GM19397 (cell line): ENCODE data around the gene HACL1.

ENCODE experiments used
- ATAC-seq: cut with Tn5 transposase; IDR thresholded peaks from one replicate; pipeline ENCODE4 v1.9.1; 2021; ENCODE audit warnings: mild to moderate bottlenecking, moderate library complexity; ENCODE audit not compliant: unreplicated experiment

HACL1 gene

DNA sequence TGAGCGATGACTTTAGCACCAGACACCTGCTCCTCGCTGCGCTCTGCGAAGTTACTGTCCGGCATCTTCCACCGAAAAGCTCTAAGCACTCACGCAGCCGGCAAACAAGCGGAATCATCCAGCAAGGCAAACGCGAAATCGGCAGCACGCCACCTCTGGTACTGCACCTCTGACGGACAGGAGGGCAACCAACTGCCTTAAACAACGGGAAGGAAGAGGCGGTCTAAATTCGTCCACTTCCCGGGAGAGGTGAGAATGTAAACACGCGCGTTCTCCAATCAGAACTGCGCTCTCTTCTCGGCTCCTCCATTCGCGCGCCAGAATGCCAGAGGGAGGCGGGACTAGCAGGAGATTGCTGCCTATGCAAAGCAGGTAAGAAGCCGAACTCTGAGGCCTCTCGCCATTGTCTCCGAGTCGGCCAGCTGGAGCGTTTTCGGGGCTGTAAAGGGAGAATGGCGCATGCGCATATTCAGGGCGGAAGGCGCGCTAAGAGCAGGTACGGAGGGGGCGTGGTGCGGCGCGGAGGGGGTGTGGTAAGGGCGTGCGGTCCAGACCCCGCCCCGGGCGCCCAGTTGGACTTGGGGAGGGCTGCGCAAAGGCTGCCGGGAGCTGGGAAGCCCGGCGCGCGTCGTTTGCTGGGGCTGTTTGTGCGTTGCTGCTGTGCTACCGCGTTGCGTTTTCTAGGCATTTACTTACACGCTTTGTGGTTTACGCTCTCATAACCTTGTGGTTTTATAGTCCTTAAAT, at the start of gene HACL1, which contains the start of gene BTD:
Gene HACL1, minus strand, starts transcription at position 171 of the 747 bp plus-strand sequence. Its CDS starts 106 bp downstream, at position 65.
Gene BTD, plus strand, starts transcription at position 347 of the 747 bp plus-strand sequence. CDS start 33,695 bp downstream, outside the sequence.
- peak; percentile 94 for ATAC-seq

DNA sequence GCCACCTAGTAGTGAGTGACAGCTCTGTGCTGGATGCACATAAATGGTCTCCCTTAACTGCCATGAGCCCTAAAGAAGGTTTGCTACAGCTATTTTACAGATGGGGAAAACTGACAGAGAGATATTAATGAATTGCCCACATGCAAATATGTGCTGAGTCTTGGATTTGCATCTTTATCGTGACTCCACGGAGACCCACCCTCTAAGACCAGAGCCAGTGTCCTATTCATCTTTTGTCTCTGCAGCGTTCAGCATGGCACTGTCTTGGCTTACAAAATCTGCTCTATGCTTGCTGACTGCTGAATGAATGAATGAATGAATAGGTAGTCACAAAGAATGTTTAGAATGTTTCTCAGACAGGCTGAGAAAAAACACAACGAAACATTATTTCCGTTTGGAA, 48.5 kb upstream of the HACL1 start:
- ATAC-seq, result no peak

DNA sequence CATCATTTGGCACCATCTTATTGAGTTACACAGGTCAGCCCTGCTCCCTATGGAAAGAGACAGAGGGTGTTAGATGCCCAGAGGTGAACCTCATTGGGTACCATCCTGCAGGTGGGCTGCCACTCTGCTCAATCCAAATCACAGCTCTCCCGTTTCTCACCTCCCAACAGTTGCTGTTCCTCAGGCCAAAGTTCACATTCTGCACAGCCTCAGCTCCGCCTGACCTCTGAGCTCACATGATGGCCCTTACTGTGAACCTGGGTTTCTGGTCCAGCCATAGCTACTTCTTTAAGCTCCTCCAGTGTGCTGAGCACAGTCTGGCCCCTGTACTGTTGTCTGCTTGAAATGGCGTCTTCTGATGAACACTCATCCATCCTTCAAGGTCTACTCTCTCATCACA, 48.0 kb upstream of the HACL1 start:
- no peak for ATAC-seq

GRCh38 chr3:15647611-15648167, 46.3 kb upstream of the HACL1 start:
- ATAC-seq, result peak; percentile 88

GRCh38 chr3:15646851-15647511, 45.6 kb upstream of the HACL1 start:
- no peak for ATAC-seq

DNA sequence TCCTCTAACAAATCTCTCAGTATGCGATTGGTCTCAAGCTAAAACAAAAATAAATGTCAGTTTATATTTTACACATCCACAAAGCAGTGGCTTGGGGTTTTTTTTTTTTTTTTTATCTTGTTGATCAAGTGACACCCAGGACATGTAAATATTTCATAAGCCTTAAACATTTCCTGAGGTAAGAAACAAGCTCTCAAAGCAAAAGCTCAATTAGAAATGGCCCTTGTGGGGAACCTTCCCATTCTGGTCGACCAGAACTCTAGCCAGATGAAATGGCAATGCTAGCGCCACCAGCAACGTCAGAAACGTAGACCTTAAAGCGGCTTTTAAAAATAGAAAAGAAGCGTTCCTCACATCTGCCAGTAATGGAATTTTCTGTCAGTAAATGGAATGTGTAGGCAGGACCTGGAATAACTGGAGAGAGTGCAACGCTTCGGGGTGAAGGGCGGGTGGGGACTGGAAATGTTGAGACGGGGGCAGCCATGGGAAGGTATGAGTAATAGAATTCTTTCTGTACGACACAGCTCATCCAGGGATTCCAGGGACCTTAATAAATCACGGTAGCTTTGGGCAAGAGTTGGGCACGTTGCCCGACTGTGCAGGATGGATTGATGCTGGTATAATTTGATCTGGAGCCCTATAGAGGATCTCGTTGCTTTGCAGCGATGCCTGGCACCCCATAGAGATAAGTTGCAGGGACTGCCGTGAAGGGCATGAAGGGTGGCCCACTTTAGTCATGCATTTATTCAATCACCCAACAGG, 44.6 kb upstream of the HACL1 start:
- no peak for ATAC-seq

DNA sequence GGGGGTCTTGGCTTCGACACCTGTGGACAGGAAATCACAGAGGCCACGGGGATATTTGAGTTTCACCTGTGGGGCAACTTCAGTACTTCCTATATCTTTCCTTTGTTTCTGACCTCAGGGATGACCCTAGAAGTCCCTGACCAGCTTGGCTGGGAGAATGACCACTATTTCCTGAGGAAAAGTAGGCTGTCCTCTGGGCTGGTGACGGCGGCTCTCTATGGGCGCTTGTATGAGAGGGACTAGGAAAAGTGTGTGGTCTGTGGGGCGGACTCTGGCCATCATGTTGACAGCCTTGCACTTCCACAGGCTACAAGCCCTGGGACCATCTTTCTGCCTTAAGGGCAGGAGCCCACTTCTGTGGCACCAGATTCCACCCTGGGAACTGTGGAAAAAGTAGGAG, 43.9 kb upstream of the HACL1 start:
- ATAC-seq, result no peak

DNA sequence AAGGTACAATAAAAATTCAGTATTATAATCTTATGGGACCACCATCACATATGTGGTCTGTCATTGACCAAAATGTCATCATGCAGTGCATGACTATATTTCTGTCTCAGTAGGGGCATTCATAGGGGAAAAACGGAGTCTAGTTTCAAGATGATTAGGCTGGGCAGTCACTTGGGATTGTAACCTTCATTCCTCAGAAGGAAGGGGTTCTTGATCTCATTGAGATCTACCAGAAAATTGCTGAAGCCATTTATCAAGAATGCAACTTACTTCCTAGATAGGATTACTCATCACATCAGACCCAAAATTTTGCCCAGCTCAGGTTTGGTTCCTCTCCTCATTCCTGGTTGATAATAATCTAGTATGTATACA, 37.5 kb upstream of the HACL1 start:
- no peak for ATAC-seq

GRCh38 chr3:15638193-15638890, 37.0 kb upstream of the HACL1 start:
- no peak for ATAC-seq

DNA sequence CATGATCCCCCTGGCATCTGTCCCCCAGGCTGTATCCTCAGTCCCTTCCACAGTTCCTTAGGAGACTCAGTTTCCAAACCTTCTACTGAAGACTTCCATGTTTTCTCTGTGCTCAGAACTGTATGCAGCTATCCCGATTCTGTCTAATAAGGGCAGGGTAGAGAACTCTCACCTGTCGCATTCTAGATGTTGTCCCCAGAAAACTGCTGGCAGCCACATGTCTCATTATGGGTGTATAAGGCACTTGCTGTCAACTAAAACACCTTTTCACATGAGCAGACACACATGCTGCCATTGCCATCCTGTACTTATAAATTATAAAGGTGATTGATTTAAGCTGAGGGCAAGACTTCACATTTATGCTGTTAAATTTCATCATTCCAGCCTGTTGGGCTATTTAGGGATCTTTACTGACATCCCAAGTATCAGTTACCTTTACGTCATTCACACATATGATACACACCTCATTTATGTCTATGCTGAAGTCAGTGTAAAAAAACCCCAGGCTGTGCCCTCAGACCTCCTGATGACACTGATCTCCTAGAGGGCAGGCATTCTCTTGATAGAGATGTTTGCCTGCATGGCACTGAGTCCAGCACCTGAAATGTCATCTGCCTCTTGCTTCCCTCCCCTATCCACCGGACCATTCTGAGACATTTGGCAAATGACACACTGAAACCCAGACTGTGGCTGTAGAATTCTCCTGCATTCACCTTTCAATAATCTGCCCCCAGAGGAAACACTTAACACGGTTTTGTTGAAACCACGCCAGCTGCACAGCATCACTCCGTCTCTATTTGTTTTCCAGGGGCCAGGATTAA, 36.0 kb upstream of the HACL1 start:
- no peak for ATAC-seq

DNA sequence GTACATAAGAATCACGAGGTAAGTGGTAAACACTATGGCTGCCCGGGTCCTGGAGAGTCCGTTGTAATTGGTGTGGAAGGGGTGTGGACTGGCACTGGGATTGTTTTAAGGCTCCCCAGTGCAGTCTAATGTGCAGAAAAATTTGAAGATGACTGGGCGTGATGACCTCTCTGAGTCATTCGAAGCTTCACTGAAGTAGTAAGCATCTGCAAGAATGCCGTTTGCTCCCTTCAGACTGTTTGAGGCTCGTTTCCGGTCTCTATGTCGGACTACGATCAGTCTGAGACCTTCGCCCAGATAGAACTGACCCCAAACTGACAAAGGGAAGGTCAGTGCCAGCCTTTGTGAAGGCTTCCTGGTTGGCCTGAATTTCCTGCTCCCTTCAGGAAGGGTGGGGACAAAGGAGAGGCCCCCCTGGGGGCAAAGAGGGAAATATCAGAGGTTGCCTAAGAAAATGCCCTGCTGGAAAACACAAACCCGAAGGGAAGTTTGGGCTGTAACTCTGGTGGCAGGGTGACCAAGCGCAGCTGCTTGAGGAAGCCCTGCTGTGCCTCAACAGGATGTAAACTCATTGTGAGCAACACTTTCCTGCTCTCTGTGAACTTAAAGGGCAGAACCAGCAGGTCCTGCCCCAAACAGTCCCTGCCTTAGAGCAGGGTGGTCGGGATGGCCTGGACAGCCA, 34.8 kb upstream of the HACL1 start:
- ATAC-seq, result no peak

GRCh38 chr3:15635121-15635661, 33.8 kb upstream of the HACL1 start:
- ATAC-seq, result no peak

DNA sequence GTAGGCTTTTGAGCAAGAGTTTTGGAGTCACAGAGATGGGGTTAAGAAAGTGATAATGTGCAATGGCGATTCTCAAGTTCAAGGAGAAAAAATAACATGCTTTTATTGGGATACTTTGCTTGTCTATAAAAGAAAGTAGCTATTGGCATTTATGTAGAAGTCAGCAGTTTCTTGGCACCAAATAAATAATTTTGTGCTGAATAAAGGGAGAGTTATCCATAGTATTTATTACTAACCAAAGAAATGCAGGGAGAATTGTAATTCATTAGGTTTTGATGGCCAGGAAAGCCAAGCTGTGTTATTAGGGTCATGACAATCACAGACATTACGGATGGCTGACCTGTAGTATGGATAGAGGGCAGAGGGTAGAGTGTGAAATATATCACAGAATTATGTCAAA, 33.3 kb upstream of the HACL1 start:
- no peak for ATAC-seq

DNA sequence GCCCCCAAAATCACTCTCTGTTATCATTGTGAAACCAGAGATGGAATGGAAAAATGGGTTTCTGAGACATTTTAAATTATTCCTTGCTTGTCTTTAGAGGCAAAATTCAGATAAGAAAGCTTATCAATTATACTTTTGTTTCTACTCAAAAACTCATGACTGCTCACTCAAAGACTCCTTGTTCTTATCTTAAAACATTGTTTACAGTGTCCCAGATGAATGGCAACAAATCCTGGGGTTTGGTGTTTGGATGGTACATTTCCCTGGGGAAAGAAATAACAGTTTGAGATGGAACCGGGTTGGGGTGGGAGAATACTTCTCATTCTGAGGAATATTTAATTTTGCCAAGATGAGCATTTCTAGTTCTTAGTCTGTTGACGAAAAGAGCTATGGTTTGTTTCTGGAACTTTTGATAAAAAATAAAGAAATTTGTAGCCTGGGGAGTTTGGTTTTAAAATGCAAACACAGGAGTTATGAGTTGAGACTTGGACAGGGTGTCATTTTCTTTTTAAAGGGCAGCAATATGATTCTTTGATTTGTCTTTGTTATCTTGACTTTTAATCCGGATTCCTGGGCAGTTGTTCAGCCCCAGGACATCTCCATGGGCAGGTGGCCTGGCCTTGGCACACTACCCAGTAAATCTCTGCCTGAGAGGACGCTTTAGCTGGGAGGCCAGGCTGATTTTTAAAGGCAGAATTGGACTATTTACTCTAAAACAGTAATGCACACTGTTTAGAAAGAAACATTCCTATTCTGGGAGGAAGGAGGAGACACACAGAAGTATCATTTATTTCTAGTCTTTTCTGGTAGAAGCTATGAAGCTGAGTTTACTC, 32.6 kb upstream of the HACL1 start:
- no peak for ATAC-seq

DNA sequence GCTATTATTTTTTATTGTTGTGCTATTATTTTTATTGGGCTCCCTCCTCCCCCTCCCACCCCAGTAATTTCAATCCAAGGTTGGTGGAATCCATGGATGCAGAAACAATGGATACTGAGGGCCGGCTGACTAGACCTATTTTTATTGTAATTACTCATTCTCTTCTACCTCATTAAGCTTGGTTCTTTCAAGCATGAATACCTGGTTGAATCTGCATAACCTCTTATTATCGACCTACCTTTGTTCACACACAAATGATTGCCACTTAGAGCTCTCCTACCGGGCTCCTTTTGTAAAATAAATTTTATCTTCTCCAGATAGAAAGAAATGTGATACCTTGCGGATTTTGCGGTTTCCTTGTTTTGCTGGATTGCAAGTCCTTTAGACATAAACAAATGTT, 31.8 kb upstream of the HACL1 start:
- no peak for ATAC-seq

- ATAC-seq, result no peak
Observed at GRCh38 chr3:15632212-15632580, 30.8 kb upstream of the HACL1 start.

DNA sequence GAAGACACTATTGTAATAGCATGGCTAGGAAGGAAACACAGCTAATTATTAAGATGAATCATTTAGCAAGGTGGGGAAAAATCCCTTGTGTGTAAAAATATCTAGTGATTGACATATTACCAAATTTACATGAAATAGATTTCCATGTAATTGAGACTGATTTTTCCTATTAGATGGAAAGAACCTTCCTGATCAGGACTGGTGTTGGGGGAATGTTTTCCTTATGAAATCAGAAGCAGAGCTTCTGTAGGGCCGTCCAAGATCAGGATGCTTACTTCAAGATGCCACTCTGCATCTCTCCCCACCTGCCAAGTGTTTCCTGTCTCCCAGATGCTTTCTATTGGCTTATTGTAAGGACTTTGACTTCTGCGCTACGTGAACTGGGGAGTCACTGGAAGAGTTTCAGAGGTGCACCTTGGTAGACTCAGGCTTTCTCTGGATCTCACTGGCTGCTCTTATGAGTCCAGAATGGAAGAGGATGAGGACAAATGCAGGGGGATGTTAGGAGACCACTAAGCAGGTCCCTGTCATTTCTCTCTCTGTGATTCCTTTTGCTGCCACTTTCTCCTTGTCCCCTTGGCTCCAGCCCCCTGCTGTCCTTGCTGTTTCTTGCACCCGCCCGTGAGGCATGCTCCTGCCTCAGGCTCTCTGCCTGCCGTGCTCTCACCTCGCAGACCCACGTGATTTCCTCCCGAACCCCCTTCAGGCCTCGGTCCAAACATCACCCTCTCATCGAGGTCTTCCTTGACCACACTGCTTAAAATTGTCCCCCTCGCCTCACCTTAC, 30.2 kb upstream of the HACL1 start:
- ATAC-seq, result no peak
